Glutamatergic neuron (in vitro differentiated cells): ENCODE results near the gene DNAJB13. TPM values are rescaled to one million over a fixed set of nuclear protein-coding genes. Genes with fewer than 3 reads are reported as not detected.

Source experiments
- DNase-seq: peaks from one replicate; pipeline ENCODE4 v3.0.0; 2022
- H3K27ac Mint-ChIP-seq: one replicate; pipeline ENCODE4 v1.8.0; 2020; ENCODE audit warnings: mild to moderate bottlenecking, mixed read lengths, inconsistent platforms; ENCODE audit not compliant: unreplicated experiment
- H3K27me3 Mint-ChIP-seq: one replicate; pipeline ENCODE4 v1.8.0; 2020; ENCODE audit warnings: mild to moderate bottlenecking, moderate library complexity, mixed read lengths, inconsistent platforms; ENCODE audit not compliant: unreplicated experiment
- H3K36me3 Mint-ChIP-seq: one replicate; pipeline ENCODE4 v1.8.0; 2020; ENCODE audit warnings: mild to moderate bottlenecking, mixed read lengths, inconsistent platforms; ENCODE audit not compliant: unreplicated experiment
- H3K4me1 Mint-ChIP-seq: one replicate; pipeline ENCODE4 v1.8.0; 2020; ENCODE audit warnings: mild to moderate bottlenecking, low read depth, mixed read lengths, inconsistent platforms; ENCODE audit not compliant: unreplicated experiment
- H3K4me3 Mint-ChIP-seq: one replicate; pipeline ENCODE4 v1.8.0; 2020; ENCODE audit warnings: mild to moderate bottlenecking, mixed read lengths, inconsistent platforms; ENCODE audit not compliant: unreplicated experiment
- H3K9me3 Mint-ChIP-seq: one replicate; pipeline ENCODE4 v1.8.0; 2020; ENCODE audit warnings: mild to moderate bottlenecking, moderate library complexity, mixed read lengths, inconsistent platforms; ENCODE audit not compliant: unreplicated experiment
- CTCF ChIP-seq: fragments of 200-600 bp; sonication (generic); IDR thresholded peaks from one replicate; pipeline ENCODE4 v1.5.0; 2021; ENCODE audit not compliant: partially characterized antibody, unreplicated experiment
- total RNA-seq: library from RNA; stranded (reverse); fragmentation: NEBNext Ultra II Directional; extraction: Animal tissue kit (Norgen Biotek cat#: 25700); gene quantifications from one replicate; pipeline ENCODE4 v1.2.1, GENCODE V29; 2021; ENCODE audit not compliant: unreplicated experiment

DNAJB13 gene
- total RNA-seq, 1 donor from 2014 or later, result not detected

- Mint-ChIP-seq H3K4me1 (peaks cover 3% of the 10 kb centered on the region), H3K27me3 (peaks cover 2% of the 10 kb centered on the region), H3K27ac (no peak overlapping the region), H3K4me3 (no peak overlapping the region), H3K36me3 (peaks cover 9% of the 10 kb centered on the region), H3K9me3 (no peaks in the 10 kb centered on the region)
- TF ChIP-seq CTCF, result no peak
- no peak for DNase-seq
These were observed 21.4 kb downstream of the DNAJB13 start for GRCh38 chr11:73972187-73972586.

GRCh38 chr11:73972620-73973449 lies 22.0 kb downstream of the DNAJB13 start:
- no peaks in the 10 kb centered on the region for H3K9me3 Mint-ChIP-seq

DNA sequence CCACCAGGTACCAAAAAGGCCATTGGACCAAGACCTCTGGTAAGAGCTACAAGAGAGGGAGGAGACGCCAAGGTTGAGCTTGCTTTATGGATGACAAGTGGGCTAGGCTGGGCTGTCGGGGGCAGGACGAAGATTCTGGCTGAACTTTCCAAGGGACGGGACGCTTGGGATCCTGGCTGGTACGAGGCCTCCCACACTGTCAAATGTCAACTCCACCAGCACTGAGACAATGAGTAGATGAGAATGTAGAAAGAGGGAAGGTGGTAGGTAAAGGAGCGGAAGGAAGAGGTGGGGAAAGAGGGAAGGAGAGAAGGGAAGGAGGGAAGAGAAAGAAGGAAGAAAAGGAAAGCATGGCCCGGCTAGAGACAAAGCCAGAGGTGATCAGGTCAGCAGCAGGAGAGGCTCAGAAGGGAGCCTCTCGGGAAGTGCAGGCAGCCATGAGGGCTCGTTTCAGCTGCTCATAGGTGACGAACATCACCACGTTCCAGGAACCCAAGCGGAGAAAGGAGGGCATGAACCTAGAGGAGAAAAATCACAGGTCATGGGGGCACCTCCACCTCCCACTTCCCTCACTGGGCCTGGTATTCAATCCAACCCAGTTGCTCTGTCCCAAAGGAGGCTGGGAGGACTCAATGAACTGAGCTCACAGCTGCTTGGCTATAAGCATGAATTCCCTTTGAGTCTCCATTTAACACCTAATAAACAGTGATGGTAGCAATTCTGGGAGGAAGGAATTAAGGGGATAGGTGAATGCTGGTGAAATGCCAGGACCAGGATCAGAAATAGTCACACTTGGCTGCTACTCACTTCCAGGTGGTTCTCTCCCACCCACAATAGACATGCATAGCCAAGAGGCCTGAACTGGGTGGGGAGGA lies 24.0 kb downstream of the DNAJB13 start:
- no peak for DNase-seq
- H3K36me3 Mint-ChIP-seq, result peaks cover 7% of the 10 kb centered on the region
- H3K4me3 Mint-ChIP-seq, result no peak overlapping the region
- H3K9me3 Mint-ChIP-seq, result no peaks in the 10 kb centered on the region
- peaks cover 7% of the 10 kb centered on the region for H3K4me1 Mint-ChIP-seq
- no peak for TF ChIP-seq CTCF
- no peak overlapping the region for H3K27ac Mint-ChIP-seq
- peaks cover 2% of the 10 kb centered on the region for H3K27me3 Mint-ChIP-seq

More at GRCh38 chr11:73972620-73973449, 22.0 kb downstream of the DNAJB13 start:
- DNase-seq, result no peak
- Mint-ChIP-seq H3K4me1 (peaks cover 3% of the 10 kb centered on the region), H3K27ac (no peak overlapping the region), H3K27me3 (peaks cover 2% of the 10 kb centered on the region), H3K4me3 (no peak overlapping the region), H3K36me3 (peaks cover 12% of the 10 kb centered on the region)
- TF ChIP-seq CTCF, result no peak

DNA sequence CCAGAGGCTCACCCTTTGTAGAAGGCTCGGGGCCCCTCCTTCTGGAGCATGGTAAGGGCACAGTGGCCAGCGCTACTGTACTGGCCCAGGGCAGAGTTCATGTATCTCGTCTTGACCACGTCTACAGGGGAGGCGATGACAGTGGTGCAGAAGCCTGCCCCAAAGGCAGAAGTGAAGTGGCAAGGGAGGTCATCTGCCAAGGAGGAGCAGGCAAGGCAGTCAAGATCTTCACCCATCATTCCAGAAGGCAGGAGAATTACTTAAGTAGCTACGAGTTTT lies 24.6 kb downstream of the DNAJB13 start:
- Mint-ChIP-seq H3K4me3 (no peak overlapping the region), H3K27ac (no peak overlapping the region), H3K27me3 (peaks cover 2% of the 10 kb centered on the region), H3K36me3 (peaks cover 7% of the 10 kb centered on the region), H3K9me3 (no peaks in the 10 kb centered on the region), H3K4me1 (peaks cover 13% of the 10 kb centered on the region)
- DNase-seq, result no peak
- TF ChIP-seq CTCF, result no peak
